Trophoblast cell (in vitro differentiated cells and primary cell): Measurements from ENCODE around the gene MED29.

Source experiments
- DNase-seq, 2 donors: peaks; one replicate each; pipeline ENCODE4 v3.0.0-alpha.2; 2016
- H2AFZ ChIP-seq: 2 replicates; pipeline ENCODE4 v1.6.1; 2013; ENCODE audit warnings: low read length, moderate library complexity, mild to moderate bottlenecking; ENCODE audit not compliant: insufficient read depth, poor library complexity
- H2AK5ac ChIP-seq: 2 replicates; pipeline ENCODE4 v1.6.1; 2013; ENCODE audit warnings: mild to moderate bottlenecking, low read length
- H2BK120ac ChIP-seq: 2 replicates; pipeline ENCODE4 v1.6.1; 2013; ENCODE audit warnings: low read length, mild to moderate bottlenecking, moderate library complexity; ENCODE audit not compliant: insufficient read depth, poor library complexity
- H2BK12ac ChIP-seq: 2 replicates; pipeline ENCODE4 v1.6.1; 2013; ENCODE audit warnings: mild to moderate bottlenecking, low read length, moderate library complexity
- H2BK5ac ChIP-seq: 2 replicates; pipeline ENCODE4 v1.6.1; 2013; ENCODE audit warnings: low read length, low read depth, moderate library complexity, mild to moderate bottlenecking; ENCODE audit not compliant: poor library complexity
- H3K14ac ChIP-seq: 2 replicates; pipeline ENCODE4 v1.6.1; 2013; ENCODE audit warnings: mild to moderate bottlenecking, low read length
- H3K18ac ChIP-seq: 2 replicates; pipeline ENCODE4 v1.6.1; 2013; ENCODE audit warnings: mild to moderate bottlenecking, low read length
- H3K23ac ChIP-seq: 2 replicates; pipeline ENCODE4 v1.6.1; 2013; ENCODE audit warnings: low read length
- H3K27ac ChIP-seq: 2 replicates; pipeline ENCODE4 v1.5.1; 2013; ENCODE audit warnings: low read depth, mild to moderate bottlenecking, inconsistent platforms, low read length, moderate library complexity
- H3K27me3 ChIP-seq: 2 replicates; pipeline ENCODE4 v1.6.1; 2013; ENCODE audit warnings: inconsistent platforms, mild to moderate bottlenecking, low read length, moderate library complexity; ENCODE audit not compliant: insufficient read depth
- H3K36me3 ChIP-seq, 2 experiments: 1 replicate in 1 of 2; 2 replicates in 1 of 2; pipeline ENCODE4 v1.6.1; 2013; ENCODE audit warnings: low read length in 2 of 2, mild to moderate bottlenecking in 2 of 2, moderate library complexity in 1 of 2; ENCODE audit not compliant: insufficient read depth in 2 of 2, control insufficient read depth in 1 of 2
- H3K4ac ChIP-seq: 2 replicates; pipeline ENCODE4 v1.6.1; 2013; ENCODE audit warnings: low read depth, mild to moderate bottlenecking, low read length, moderate library complexity
- H3K4me1 ChIP-seq, 2 experiments: 1 replicate in 1 of 2; 2 replicates in 1 of 2; pipeline ENCODE4 v1.6.1; 2013; ENCODE audit warnings: low read length in 2 of 2, mild to moderate bottlenecking in 2 of 2, moderate library complexity in 1 of 2; ENCODE audit not compliant: insufficient read depth in 2 of 2, control insufficient read depth in 1 of 2
- H3K4me2 ChIP-seq: 2 replicates; pipeline ENCODE4 v1.6.1; 2013; ENCODE audit warnings: inconsistent platforms, mild to moderate bottlenecking, low read length, moderate library complexity
- H3K4me3 ChIP-seq: 2 replicates; pipeline ENCODE4 v1.5.1; 2013; ENCODE audit warnings: mild to moderate bottlenecking, low read depth, low read length, inconsistent platforms
- H3K79me1 ChIP-seq: one replicate; pipeline ENCODE4 v1.6.1; 2013; ENCODE audit warnings: low read length
- H3K79me2 ChIP-seq: 2 replicates; pipeline ENCODE4 v1.6.1; 2013; ENCODE audit warnings: low read length, mild to moderate bottlenecking; ENCODE audit not compliant: control insufficient read depth, insufficient read depth, poor library complexity
- H3K9ac ChIP-seq: 2 replicates; pipeline ENCODE4 v1.6.1; 2013; ENCODE audit warnings: mild to moderate bottlenecking, low read length
- H3K9me3 ChIP-seq: 2 replicates; pipeline ENCODE4 v1.6.1; 2013; ENCODE audit warnings: low read depth, mild to moderate bottlenecking, control low read depth, inconsistent platforms, low read length; ENCODE audit not compliant: insufficient read depth
- H4K12ac ChIP-seq: 2 replicates; pipeline ENCODE4 v1.6.1; 2013; ENCODE audit warnings: low read depth, mild to moderate bottlenecking, low read length, moderate library complexity
- H4K8ac ChIP-seq: 2 replicates; pipeline ENCODE4 v1.6.1; 2013; ENCODE audit warnings: low read depth, mild to moderate bottlenecking, low read length, moderate library complexity
- H4K91ac ChIP-seq: one replicate; pipeline ENCODE4 v1.6.1; 2013; ENCODE audit warnings: low read depth, mild to moderate bottlenecking, low read length, moderate library complexity
- WGBS: extraction: QIAGEN DNeasy Blood & Tissue Kit; methylation state at CpG from one replicate; pipeline ENCODE4 v1.1.7; 2013; ENCODE audit warnings: missing lambda C conversion rate; ENCODE audit not compliant: insufficient read length, insufficient coverage; ENCODE audit errors: extremely low coverage; 5-methylcytosine and 5-hydroxymethylcytosine counted together

The MED29 gene

DNA sequence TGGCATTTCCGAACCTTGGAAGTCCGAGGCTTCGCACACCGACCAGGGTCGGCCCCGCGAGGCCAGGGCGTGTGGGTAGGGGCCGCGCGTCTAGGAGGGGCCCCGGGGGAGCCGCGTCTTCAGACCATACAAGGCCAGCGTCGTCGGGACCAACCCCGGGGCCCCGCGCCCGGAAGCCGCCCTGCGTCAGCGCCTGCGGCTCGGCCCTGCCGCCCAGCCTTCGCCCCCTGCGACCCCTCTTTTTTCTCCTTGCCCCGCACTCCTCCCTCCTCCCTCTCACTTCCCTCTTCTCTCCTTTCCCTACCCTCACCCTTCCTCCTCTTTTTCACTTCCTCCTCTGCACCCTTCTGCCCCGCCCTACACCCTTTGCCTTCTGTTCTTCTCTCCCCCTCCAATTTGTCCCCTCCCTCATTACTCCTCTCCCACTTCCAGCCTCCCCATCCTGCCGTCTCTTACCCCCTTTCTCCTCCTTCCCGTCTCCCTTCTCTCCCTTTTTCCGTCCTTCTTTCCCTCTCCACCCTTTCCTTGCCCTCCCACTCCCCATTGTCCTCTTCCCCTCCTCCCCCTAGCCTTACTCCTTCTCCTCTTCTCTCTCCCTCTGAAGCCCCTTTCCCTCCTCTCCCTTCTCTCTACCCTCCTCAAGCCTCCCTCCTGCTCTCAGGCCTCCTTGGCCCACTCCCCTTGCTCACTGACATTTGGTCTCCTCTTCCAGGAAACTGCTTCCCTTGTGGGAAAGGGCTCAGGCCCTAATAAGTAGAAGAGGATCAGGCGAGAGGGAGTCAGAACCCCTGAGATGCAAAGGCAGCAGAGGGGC, 19.0 kb downstream of the MED29 start:
- peaks cover 42% of the 10 kb centered on the region for H3K79me1 ChIP-seq
- peak overlapping the region; percentile 83 for H4K12ac ChIP-seq
- peak overlapping the region; percentile 93 for H4K8ac ChIP-seq
- peak overlapping the region; percentile 64 for H3K18ac ChIP-seq
- H2BK5ac ChIP-seq, result peak overlapping the region; percentile 92
- H3K27ac ChIP-seq, result peak overlapping the region; percentile 98
- peak overlapping the region; percentile 65 for H3K4me3 ChIP-seq
- H3K14ac ChIP-seq, result peak overlapping the region; percentile 95
- peak overlapping the region; percentile 97 for H4K91ac ChIP-seq
- peak overlapping the region; percentile 28 for H3K4ac ChIP-seq
- H3K36me3 ChIP-seq, result peaks cover 15 to 16% of the 10 kb centered on the region in 2 experiments
- H3K23ac ChIP-seq, result no peak overlapping the region
- no CpG with 5 or more reads among the region's 35 CpGs for WGBS
- H3K4me1 ChIP-seq, result peaks cover 30 to 38% of the 10 kb centered on the region in 2 experiments
- no peaks in the 10 kb centered on the region for H3K9me3 ChIP-seq
- peak overlapping the region; percentile 20 for H2AFZ ChIP-seq
- peaks cover 48% of the 10 kb centered on the region for H3K79me2 ChIP-seq
- H3K4me2 ChIP-seq, result peak overlapping the region; percentile 93
- no peaks in the 10 kb centered on the region for H3K27me3 ChIP-seq
- peak; percentile 58 to 61 for DNase-seq
- peak overlapping the region; percentile 91 for H3K9ac ChIP-seq
- peak overlapping the region; percentile 91 for H2AK5ac ChIP-seq
- H2BK120ac ChIP-seq, result peak overlapping the region; percentile 96
- H2BK12ac ChIP-seq, result peak overlapping the region; percentile 1

- no peak overlapping the region for H2AFZ ChIP-seq
- H3K79me1 ChIP-seq, result peaks cover 42% of the 10 kb centered on the region
- peak overlapping the region; percentile 98 for H3K27ac ChIP-seq
- no peak overlapping the region for H3K4me3 ChIP-seq
- peaks cover 48% of the 10 kb centered on the region for H3K79me2 ChIP-seq
- no peak overlapping the region for H3K4ac ChIP-seq
- H2BK120ac ChIP-seq, result peak overlapping the region; percentile 96
- H3K4me2 ChIP-seq, result peak overlapping the region; percentile 93
- no CpG with 5 or more reads among the region's 1 CpG for WGBS
- H3K14ac ChIP-seq, result peak overlapping the region; percentile 95
- H4K91ac ChIP-seq, result peak overlapping the region; percentile 97
- peak overlapping the region; percentile 92 for H2BK5ac ChIP-seq
- H3K18ac ChIP-seq, result peak overlapping the region; percentile 64
- H3K4me1 ChIP-seq, result peaks cover 30 to 39% of the 10 kb centered on the region in 2 experiments
- no peak for DNase-seq
- H4K12ac ChIP-seq, result peak overlapping the region; percentile 73
- H2BK12ac ChIP-seq, result peak overlapping the region; percentile 1
- no peaks in the 10 kb centered on the region for H3K27me3 ChIP-seq
- H2AK5ac ChIP-seq, result peak overlapping the region; percentile 88
- no peaks in the 10 kb centered on the region for H3K9me3 ChIP-seq
- no peak overlapping the region for H3K23ac ChIP-seq
- H3K9ac ChIP-seq, result no peak overlapping the region
- no peak overlapping the region for H4K8ac ChIP-seq
- H3K36me3 ChIP-seq, result peaks cover 21% of the 10 kb centered on the region in 2 experiments
These were observed 19.6 kb downstream of the MED29 start for GRCh38 chr19:39410831-39411080.

- Histone ChIP-seq H2AK5ac (peak overlapping the region; percentile 3), H4K91ac (no peak overlapping the region), H4K8ac (no peak overlapping the region), H3K4me3 (no peak overlapping the region), H3K4ac (no peak overlapping the region), H2BK120ac (no peak overlapping the region), H3K23ac (no peak overlapping the region), H3K4me1 (peaks cover 30 to 36% of the 10 kb centered on the region in 2 experiments), H2BK12ac (no peak overlapping the region), H3K4me2 (peak overlapping the region; percentile 18), H3K27ac (no peak overlapping the region), H3K14ac (peak overlapping the region; percentile 13), H3K27me3 (no peaks in the 10 kb centered on the region), H3K9me3 (no peaks in the 10 kb centered on the region), H2BK5ac (no peak overlapping the region), H3K79me1 (peaks cover 42% of the 10 kb centered on the region), H3K79me2 (peaks cover 47% of the 10 kb centered on the region), H3K18ac (no peak overlapping the region), H4K12ac (peak overlapping the region; percentile 44), H3K9ac (no peak overlapping the region), H3K36me3 (peaks cover 26% of the 10 kb centered on the region in 2 experiments), H2AFZ (no peak overlapping the region)
- peak in 1 of 2 donors; percentile 51 for DNase-seq
- 100% methylated on average over 1 of the region's 9 CpGs for WGBS
These were observed 20.1 kb downstream of the MED29 start for GRCh38 chr19:39411081-39411831.

- H2BK120ac ChIP-seq, result no peak overlapping the region
- H3K18ac ChIP-seq, result no peak overlapping the region
- H3K23ac ChIP-seq, result no peak overlapping the region
- peak; percentile 94 to 98 for DNase-seq
- H3K4me3 ChIP-seq, result no peak overlapping the region
- H4K12ac ChIP-seq, result no peak overlapping the region
- no peak overlapping the region for H2AK5ac ChIP-seq
- peaks cover 31% of the 10 kb centered on the region in 2 experiments for H3K36me3 ChIP-seq
- no peak overlapping the region for H2BK5ac ChIP-seq
- no peak overlapping the region for H2AFZ ChIP-seq
- H3K27me3 ChIP-seq, result no peaks in the 10 kb centered on the region
- no peak overlapping the region for H3K9ac ChIP-seq
- peaks cover 45% of the 10 kb centered on the region for H3K79me2 ChIP-seq
- H3K9me3 ChIP-seq, result no peaks in the 10 kb centered on the region
- H2BK12ac ChIP-seq, result no peak overlapping the region
- H3K27ac ChIP-seq, result no peak overlapping the region
- peaks cover 41% of the 10 kb centered on the region for H3K79me1 ChIP-seq
- H3K4me2 ChIP-seq, result peak overlapping the region; percentile 18
- peaks cover 30 to 36% of the 10 kb centered on the region in 2 experiments for H3K4me1 ChIP-seq
- H4K8ac ChIP-seq, result no peak overlapping the region
- H3K14ac ChIP-seq, result no peak overlapping the region
- no CpG with 5 or more reads among the region's 7 CpGs for WGBS
- no peak overlapping the region for H3K4ac ChIP-seq
- H4K91ac ChIP-seq, result no peak overlapping the region
These were observed 20.6 kb downstream of the MED29 start for GRCh38 chr19:39411832-39412099.
